ENCODE results near the gene SSBP4. TPM values are rescaled to one million over a fixed set of nuclear protein-coding genes. Genes with fewer than 3 reads are reported as not detected.

SSBP4 gene
- total RNA-seq, 6 donors from 2014 or later = 52.0 to 157 (median 84.1) TPM

DNA sequence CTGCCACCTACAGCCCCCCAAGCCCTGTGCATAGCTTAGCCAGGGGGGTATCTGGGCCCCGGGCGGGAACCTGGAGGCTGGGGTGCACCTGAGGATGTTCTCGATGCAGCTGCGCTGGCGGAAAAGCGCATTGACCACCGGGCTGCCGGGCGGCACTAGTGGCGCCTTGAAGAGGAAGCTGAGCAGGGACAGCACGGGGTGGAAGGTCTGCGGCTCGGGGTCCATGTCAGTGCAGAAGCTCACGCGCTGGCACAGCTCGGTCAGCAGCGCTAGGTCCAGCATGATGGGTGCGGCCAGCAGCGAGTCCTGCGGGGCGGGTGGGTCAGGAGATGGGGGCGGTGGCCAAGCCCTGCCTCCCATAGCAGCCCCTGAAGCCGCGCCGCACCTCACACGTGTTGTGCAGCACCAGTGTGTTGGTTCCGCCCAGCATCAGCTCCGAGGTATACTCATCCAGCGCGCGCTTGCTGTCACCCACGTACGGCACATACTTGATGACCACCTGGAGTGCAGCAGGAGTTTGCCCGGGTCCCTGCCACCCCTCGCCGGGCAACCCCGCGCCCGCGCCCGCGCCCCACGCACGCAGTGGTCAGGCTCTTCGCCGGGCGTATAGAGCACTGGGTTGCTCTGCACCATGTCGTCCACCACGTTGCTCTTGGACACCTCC is 16.1 kb downstream of the SSBP4 start:
- H3K4me1 ChIP-seq = peaks cover 33 to 63% (median 42%) of the 10 kb centered on the region in 4 donors
- TF ChIP-seq POLR2A (IDR thresholded peaks at IDR 0.05) = no peak
- 94 to 96% methylated on average over 37 to 43 of the region's 49 CpGs for WGBS, 2 donors
- no peak overlapping the region for H3K4me3 ChIP-seq
- DNase-seq = peak in 1 of 2 donors; percentile 87
- no peak overlapping the region for H3K27ac ChIP-seq
- ATAC-seq (ENCODE audit: low FRiP score in 2 of 2) = no peak
- H3K36me3 ChIP-seq = peaks cover 0 to 10% (median 0%) of the 10 kb centered on the region in 4 donors
- no peaks in the 10 kb centered on the region for H3K9me3 ChIP-seq
- H3K27me3 ChIP-seq = no peaks in the 10 kb centered on the region

GRCh38 chr19:18435842-18436670 is 16.9 kb downstream of the SSBP4 start:
- Histone ChIP-seq H3K9me3 (no peaks in the 10 kb centered on the region), H3K4me3 (peak overlapping the region in 2 of 4 donors; percentile 60 to 61), H3K36me3 (peaks cover 0 to 10% (median 0%) of the 10 kb centered on the region in 4 donors), H3K27me3 (no peaks in the 10 kb centered on the region), H3K4me1 (peaks cover 33 to 60% (median 42%) of the 10 kb centered on the region in 4 donors), H3K27ac (peak overlapping the region; percentile 15 to 72 (median 62))
- DNase-seq = peak in 1 of 2 donors; percentile 83
- 82 to 88% methylated on average over 38 to 42 of the region's 46 CpGs for WGBS, 2 donors
- no peak for TF ChIP-seq POLR2A (IDR thresholded peaks at IDR 0.05)
- TF ChIP-seq CTCF (IDR thresholded peaks at IDR 0.05) = no peak
- TF ChIP-seq EP300 (IDR thresholded peaks at IDR 0.05) = no peak
- no peak for TF ChIP-seq POLR2AphosphoS5 (IDR thresholded peaks at IDR 0.05)
- no peak for ATAC-seq (ENCODE audit: low FRiP score in 2 of 2)

DNA sequence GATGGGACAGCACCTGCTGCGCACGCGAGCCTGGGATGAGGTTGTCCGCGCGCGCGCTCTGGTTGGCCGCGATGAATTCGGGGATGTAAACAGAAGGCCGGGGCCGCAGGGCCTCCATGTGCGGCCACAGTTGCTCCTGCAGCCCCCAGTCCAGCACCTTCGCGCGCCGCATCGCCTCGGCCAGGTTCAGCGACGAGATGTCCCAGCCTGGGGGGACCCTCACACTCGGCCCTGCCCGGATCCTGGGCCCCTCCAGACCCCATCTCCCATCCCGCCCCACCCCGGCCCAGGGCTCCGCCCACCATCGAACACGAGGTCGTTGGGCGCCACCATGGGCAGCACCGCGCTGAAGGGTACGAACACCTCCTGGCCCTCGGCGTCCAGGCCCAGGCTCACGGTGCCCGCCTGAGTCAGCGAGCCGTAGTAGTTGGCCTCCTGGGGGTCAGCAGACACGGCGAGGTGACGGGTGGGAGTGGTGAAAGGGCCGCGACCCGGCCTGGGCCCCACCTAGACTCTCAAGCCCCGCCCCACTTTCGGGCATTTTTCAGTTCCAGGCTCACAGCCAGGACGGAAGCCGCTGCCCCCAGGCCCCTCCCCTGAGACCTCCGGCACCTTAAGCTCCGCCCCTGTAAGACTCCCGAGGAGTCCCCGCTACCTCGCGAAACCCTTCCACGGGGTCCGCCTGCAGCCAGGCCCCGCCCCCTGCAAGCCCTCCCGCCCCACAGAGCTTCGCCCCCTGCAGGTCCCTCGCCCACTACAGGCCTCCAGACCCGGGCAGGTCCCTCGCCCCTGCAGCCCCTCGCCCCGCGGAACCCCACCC is 17.7 kb downstream of the SSBP4 start:
- Histone ChIP-seq H3K27ac (peak overlapping the region; percentile 15 to 80 (median 74)), H3K4me3 (peak overlapping the region; percentile 47 to 61 (median 56)), H3K36me3 (peaks cover 0 to 10% (median 0%) of the 10 kb centered on the region in 4 donors), H3K27me3 (no peaks in the 10 kb centered on the region), H3K9me3 (no peaks in the 10 kb centered on the region), H3K4me1 (peaks cover 33 to 60% (median 42%) of the 10 kb centered on the region in 4 donors)
- ATAC-seq (ENCODE audit: low FRiP score in 2 of 2) (peak; percentile 34 to 61), DNase-seq (peak; percentile 79 to 89)
- 28 to 42% methylated on average over 33 to 56 of the region's 67 CpGs for WGBS, 2 donors
- TF ChIP-seq CTCF (IDR thresholded peaks at IDR 0.05) (no peak), POLR2AphosphoS5 (IDR thresholded peaks at IDR 0.05) (peak in 1 of 2 donors; percentile 45), EP300 (IDR thresholded peaks at IDR 0.05) (no peak)

DNA sequence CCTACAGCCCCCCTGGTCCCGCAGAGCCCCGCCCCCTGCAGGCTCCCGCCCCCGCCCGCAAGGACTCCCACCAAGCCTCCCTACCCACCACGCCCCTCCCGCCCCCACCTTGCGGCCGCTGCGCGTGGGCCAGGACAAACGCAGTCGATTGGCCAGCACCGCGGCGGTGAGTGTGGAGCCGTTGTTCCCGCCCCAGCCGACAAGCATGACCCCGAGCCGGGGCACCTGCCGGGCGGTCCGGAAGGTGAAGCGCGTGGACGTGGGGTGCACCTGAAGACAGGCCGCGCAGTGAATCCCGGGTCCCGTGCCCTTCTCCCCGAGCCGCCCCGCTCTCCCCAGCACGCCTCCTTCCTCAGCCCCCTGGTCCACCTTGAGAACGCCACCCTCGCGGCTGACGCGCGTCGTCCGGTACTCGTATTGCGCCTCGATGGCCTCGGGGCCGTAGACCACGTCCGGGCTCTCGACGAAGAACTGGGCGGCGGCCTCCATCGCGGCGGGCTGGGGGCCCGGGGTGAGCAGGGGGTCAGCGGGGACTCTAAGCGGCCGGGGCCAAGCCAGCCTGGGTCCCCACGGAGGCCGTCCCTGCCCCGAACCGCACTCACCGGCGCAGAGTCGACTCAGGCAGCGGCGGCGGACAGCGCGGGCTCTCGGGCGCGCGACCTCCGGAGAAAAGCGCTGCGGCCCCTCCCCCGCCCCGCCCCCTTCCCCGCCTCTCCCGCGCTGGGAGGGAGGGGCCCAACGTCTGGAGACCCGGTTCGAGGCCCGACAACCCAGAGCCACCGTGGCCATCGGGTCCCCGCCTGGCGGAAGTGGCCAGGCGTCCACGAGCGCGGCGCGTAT is 18.5 kb downstream of the SSBP4 start, which contains the start of gene ISYNA1:
TSS of gene ISYNA1 (minus strand) at position 643 of the 840 bp plus-strand sequence. CDS start at position 489, 154 bp downstream.
- H3K4me1 ChIP-seq = peaks cover 33 to 57% (median 40%) of the 10 kb centered on the region in 4 donors
- TF ChIP-seq CTCF (IDR thresholded peaks at IDR 0.05) = peak in 1 of 6 experiments; percentile 4
- no peak for TF ChIP-seq POLR2A (IDR thresholded peaks at IDR 0.05)
- H3K27ac ChIP-seq = peak within 1 kb of the TSS; percentile 32 to 80 (median 74)
- peak in 1 of 2 donors; percentile 92 for DNase-seq
- WGBS, 2 donors = 0 to 1% methylated on average over 4 to 30 of the region's 99 CpGs
- H3K4me3 ChIP-seq = peak within 1 kb of the TSS; percentile 47 to 61 (median 56)
- H3K9me3 ChIP-seq = no peaks in the 10 kb centered on the region
- peaks cover 0 to 10% (median 0%) of the 10 kb centered on the region in 4 donors for H3K36me3 ChIP-seq
- peak in 1 of 2 donors; percentile 52 for ATAC-seq (ENCODE audit: low FRiP score in 2 of 2)
- no peaks in the 10 kb centered on the region for H3K27me3 ChIP-seq
